A549 (cell line): ENCODE data around the gene TPRN. TPM values are rescaled to one million over a fixed set of nuclear protein-coding genes. Genes with fewer than 3 reads are reported as not detected.

Experiments
- ATAC-seq, 2 experiments: fragments of 200-7000 bp in 1 of 2; fragments of >200 bp in 1 of 2; cut with Nextera tagmentation in 1 of 2; cut with Tn5 transposase in 1 of 2; 3 replicates each; pipeline versions ENCODE4 v1.8.0 to v1.9.1; 2018 to 2020; ENCODE audit warnings: mild to moderate bottlenecking in 1 of 2, moderate library complexity in 1 of 2
- CTCF ChIA-PET: fragments of 300-600 bp; sonication (Branson Sonifier 250); formaldehyde crosslinking; extraction: SDS; loops from one replicate; lab custom pipeline; 2021; ENCODE audit warnings: antibody characterized with exemption, inconsistent platforms; lab: Yijun Ruan, JAX
- POLR2A ChIA-PET: fragments of 350-600 bp; formaldehyde crosslinking; extraction: SDS; loops from one replicate; lab custom pipeline; 2021; ENCODE audit warnings: antibody characterized with exemption, inconsistent platforms; lab: Yijun Ruan, JAX
- DNase-seq, 2 experiments: peaks; one replicate each; pipeline versions ENCODE4 v3.0.0 to v3.0.0-alpha.2; 2011 to 2016; ENCODE audit warnings: low read depth in 1 of 2, low spot score in 1 of 2
- FAIRE-seq: peaks from 2 replicates; lab custom pipeline; 2011; peaks lifted over from hg19 to GRCh38; lab: Jason Lieb, UNC
- H3K27ac ChIP-seq, 2 experiments: fragments of >200 bp; sonication (Bioruptor Twin); formaldehyde crosslinking; 3 replicates each; pipeline ENCODE4 v1.5.1; 2016 to 2017
- H3K4me1 ChIP-seq: fragments of >200 bp; sonication (Bioruptor Twin); formaldehyde crosslinking; 3 replicates; pipeline ENCODE4 v1.6.1; 2016
- H3K4me2 ChIP-seq: fragments of >200 bp; sonication (Bioruptor Twin); formaldehyde crosslinking; 3 replicates; pipeline ENCODE4 v1.6.1; 2016
- H3K4me3 ChIP-seq: fragments of >200 bp; sonication (Bioruptor Twin); formaldehyde crosslinking; 3 replicates; pipeline ENCODE4 v1.5.1; 2016
- H3K9me3 ChIP-seq: fragments of >200 bp; sonication (Bioruptor Twin); formaldehyde crosslinking; 3 replicates; pipeline ENCODE4 v1.6.1; 2016
- CHD4 ChIP-seq: fragments of 200-600 bp; sonication (generic); IDR thresholded peaks from 2 replicates; pipeline ENCODE4 v1.6.1; 2016; ENCODE audit warnings: antibody characterized with exemption, mild to moderate bottlenecking, borderline replicate concordance
- EHF ChIP-seq: fragments of 250-450 bp; sonication (Bioruptor Pico); IDR thresholded peaks from 2 replicates; pipeline ENCODE4 v1.5.0; 2020; ENCODE audit warnings: mild to moderate bottlenecking
- ESRRA ChIP-seq: fragments of 150-350 bp; IDR thresholded peaks from 2 replicates; pipeline ENCODE4 v1.6.1; 2014; ENCODE audit warnings: mild to moderate bottlenecking, low read length, borderline replicate concordance
- FOSB ChIP-seq: fragments of 250-450 bp; sonication (Bioruptor Pico); IDR thresholded peaks from 2 replicates; pipeline ENCODE4 v1.5.0; 2020; ENCODE audit warnings: mild to moderate bottlenecking, moderate library complexity
- FOXS1 ChIP-seq: fragments of 250-450 bp; sonication (Bioruptor Pico); IDR thresholded peaks from 2 replicates; pipeline ENCODE4 v1.5.0; 2020; ENCODE audit warnings: mild to moderate bottlenecking, moderate library complexity
- HEYL ChIP-seq: fragments of 250-450 bp; sonication (Bioruptor Pico); IDR thresholded peaks from 2 replicates; pipeline ENCODE4 v1.8.0; 2021; ENCODE audit warnings: mild to moderate bottlenecking, moderate library complexity
- HOXA7 ChIP-seq: fragments of 250-450 bp; sonication (Bioruptor Pico); IDR thresholded peaks from 2 replicates; pipeline ENCODE4 v1.5.0; 2020; ENCODE audit warnings: mild to moderate bottlenecking, moderate library complexity
- JUNB ChIP-seq: fragments of >200 bp; sonication (Bioruptor Twin); formaldehyde crosslinking; IDR thresholded peaks from 2 replicates; pipeline ENCODE4 v1.6.1; 2016
- MAFK ChIP-seq: fragments of 450-650 bp; IDR thresholded peaks from 2 replicates; pipeline ENCODE4 v1.6.1; 2014; ENCODE audit not compliant: partially characterized antibody
- MYC ChIP-seq: IDR thresholded peaks from 2 replicates; pipeline ENCODE4 v1.6.1; 2012; ENCODE audit warnings: mild to moderate bottlenecking, inconsistent platforms, low read length, improper control_type of control experiment, borderline replicate concordance
- NR3C1 ChIP-seq: fragments of >200 bp; sonication (Bioruptor Twin); formaldehyde crosslinking; IDR thresholded peaks from 3 replicates; pipeline ENCODE4 v1.6.1; 2017
- RNF2 ChIP-seq: fragments of 200-600 bp; sonication (generic); IDR thresholded peaks from 2 replicates; pipeline ENCODE4 v1.6.1; 2016; ENCODE audit warnings: low read depth, mild to moderate bottlenecking, antibody characterized with exemption, moderate library complexity, borderline replicate concordance
- SMC3 ChIP-seq: fragments of >200 bp; sonication (Bioruptor Twin); formaldehyde crosslinking; IDR thresholded peaks from 3 replicates; pipeline ENCODE4 v1.6.1; 2018; ENCODE audit warnings: inconsistent platforms
- ZC3H11A ChIP-seq: fragments of 450-650 bp; IDR thresholded peaks from 2 replicates; pipeline ENCODE4 v1.6.1; 2014; ENCODE audit warnings: antibody characterized with exemption, mild to moderate bottlenecking
- WGBS: methylation state at CpG from one replicate; pipeline ENCODE4 v1.1.6; 2017; ENCODE audit errors: missing lambda C conversion rate; 5-methylcytosine and 5-hydroxymethylcytosine counted together
- polyA plus RNA-seq, 4 experiments: library from polyadenylated mRNA; depleted of rRNA in 3 of 4; stranded (reverse); fragments of >200 nt; fragmentation: RNase III in 1 of 4; extraction: RNeasy Plus Mini Kit Qiagen cat#74134 plus additional on column Dnase treatment in 1 of 4; gene quantifications; 2 replicates in 3 of 4; 3 replicates in 1 of 4; pipeline ENCODE4 v1.2.3, GENCODE V29; 2011 to 2017
- TF ChIP-seq, protein P1 (sequence below): fragments of >200 bp; sonication (Bioruptor Twin); formaldehyde crosslinking; IDR thresholded peaks from 3 replicates; pipeline ENCODE4 v1.5.1; 2016
- TF ChIP-seq, protein P2 (sequence below): fragments of >200 bp; sonication (Bioruptor Twin); formaldehyde crosslinking; IDR thresholded peaks from 3 replicates; pipeline ENCODE4 v1.6.1; 2016
- TF ChIP-seq, protein P3 (sequence below): fragments of 250-450 bp; sonication (Bioruptor Pico); IDR thresholded peaks from 2 replicates; pipeline ENCODE4 v1.5.0; 2020; ENCODE audit warnings: low read depth, mild to moderate bottlenecking, moderate library complexity
- TF ChIP-seq, protein P4 (sequence below): fragments of 250-450 bp; sonication (Bioruptor Pico); IDR thresholded peaks from 2 replicates; pipeline ENCODE4 v1.5.0; 2021; ENCODE audit warnings: mild to moderate bottlenecking, moderate library complexity, borderline replicate concordance
- TF ChIP-seq, protein P5 (sequence below): IDR thresholded peaks from 2 replicates; pipeline ENCODE4 v1.6.1; 2012; ENCODE audit warnings: low read depth, borderline replicate concordance
- TF ChIP-seq, protein P6 (sequence below): IDR thresholded peaks from 2 replicates; pipeline ENCODE4 v1.6.1; 2012

TPRN gene
- polyA plus RNA-seq, 2 of the 4 experiments (the other 2 are of a cell fraction), result 2.1 to 6.5 TPM

DNA sequence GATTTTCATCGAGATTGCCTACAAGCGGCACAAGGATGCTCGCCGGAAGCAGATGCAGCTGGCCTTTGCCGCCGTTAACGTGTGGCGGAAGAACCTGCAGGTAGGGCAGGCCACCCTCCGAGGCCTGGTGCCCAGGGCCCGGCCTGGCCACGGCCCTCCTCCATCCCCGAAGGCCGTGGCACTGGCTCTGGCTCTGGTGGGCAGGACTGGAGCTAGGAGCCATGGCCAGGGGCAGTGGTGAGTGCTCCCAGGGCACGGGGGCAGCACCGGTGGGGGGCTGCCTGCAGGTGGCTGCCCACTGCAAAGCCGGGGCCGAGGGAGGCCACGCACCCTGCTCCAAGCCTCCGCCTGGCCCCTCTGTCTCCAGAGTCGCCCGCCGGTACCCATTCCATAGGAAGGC is 36.7 kb downstream of the TPRN start:
- WGBS, result 88% methylated on average over 13 of the region's 22 CpGs
- no peak for ATAC-seq
- TF ChIP-seq EHF, result no peak
- TF ChIP-seq, protein P1, sequence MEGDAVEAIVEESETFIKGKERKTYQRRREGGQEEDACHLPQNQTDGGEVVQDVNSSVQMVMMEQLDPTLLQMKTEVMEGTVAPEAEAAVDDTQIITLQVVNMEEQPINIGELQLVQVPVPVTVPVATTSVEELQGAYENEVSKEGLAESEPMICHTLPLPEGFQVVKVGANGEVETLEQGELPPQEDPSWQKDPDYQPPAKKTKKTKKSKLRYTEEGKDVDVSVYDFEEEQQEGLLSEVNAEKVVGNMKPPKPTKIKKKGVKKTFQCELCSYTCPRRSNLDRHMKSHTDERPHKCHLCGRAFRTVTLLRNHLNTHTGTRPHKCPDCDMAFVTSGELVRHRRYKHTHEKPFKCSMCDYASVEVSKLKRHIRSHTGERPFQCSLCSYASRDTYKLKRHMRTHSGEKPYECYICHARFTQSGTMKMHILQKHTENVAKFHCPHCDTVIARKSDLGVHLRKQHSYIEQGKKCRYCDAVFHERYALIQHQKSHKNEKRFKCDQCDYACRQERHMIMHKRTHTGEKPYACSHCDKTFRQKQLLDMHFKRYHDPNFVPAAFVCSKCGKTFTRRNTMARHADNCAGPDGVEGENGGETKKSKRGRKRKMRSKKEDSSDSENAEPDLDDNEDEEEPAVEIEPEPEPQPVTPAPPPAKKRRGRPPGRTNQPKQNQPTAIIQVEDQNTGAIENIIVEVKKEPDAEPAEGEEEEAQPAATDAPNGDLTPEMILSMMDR, result no peak
- no peak for TF ChIP-seq HEYL (CRISPR knock-in tag)
- no peak for TF ChIP-seq RNF2
- no peak for TF ChIP-seq CHD4
- no peak for TF ChIP-seq ZC3H11A
- TF ChIP-seq FOSB (CRISPR knock-in tag), result no peak
- TF ChIP-seq ESRRA, result no peak
- no peak for TF ChIP-seq NR3C1
- TF ChIP-seq, protein P2, sequence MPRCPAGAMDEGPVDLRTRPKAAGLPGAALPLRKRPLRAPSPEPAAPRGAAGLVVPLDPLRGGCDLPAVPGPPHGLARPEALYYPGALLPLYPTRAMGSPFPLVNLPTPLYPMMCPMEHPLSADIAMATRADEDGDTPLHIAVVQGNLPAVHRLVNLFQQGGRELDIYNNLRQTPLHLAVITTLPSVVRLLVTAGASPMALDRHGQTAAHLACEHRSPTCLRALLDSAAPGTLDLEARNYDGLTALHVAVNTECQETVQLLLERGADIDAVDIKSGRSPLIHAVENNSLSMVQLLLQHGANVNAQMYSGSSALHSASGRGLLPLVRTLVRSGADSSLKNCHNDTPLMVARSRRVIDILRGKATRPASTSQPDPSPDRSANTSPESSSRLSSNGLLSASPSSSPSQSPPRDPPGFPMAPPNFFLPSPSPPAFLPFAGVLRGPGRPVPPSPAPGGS, result no peak
- TF ChIP-seq MYC, result no peak
- TF ChIP-seq JUNB, result no peak
- no peak for TF ChIP-seq SMC3
- TF ChIP-seq, protein P3, sequence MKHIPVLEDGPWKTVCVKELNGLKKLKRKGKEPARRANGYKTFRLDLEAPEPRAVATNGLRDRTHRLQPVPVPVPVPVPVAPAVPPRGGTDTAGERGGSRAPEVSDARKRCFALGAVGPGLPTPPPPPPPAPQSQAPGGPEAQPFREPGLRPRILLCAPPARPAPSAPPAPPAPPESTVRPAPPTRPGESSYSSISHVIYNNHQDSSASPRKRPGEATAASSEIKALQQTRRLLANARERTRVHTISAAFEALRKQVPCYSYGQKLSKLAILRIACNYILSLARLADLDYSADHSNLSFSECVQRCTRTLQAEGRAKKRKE, result no peak
- TF ChIP-seq, protein P4, sequence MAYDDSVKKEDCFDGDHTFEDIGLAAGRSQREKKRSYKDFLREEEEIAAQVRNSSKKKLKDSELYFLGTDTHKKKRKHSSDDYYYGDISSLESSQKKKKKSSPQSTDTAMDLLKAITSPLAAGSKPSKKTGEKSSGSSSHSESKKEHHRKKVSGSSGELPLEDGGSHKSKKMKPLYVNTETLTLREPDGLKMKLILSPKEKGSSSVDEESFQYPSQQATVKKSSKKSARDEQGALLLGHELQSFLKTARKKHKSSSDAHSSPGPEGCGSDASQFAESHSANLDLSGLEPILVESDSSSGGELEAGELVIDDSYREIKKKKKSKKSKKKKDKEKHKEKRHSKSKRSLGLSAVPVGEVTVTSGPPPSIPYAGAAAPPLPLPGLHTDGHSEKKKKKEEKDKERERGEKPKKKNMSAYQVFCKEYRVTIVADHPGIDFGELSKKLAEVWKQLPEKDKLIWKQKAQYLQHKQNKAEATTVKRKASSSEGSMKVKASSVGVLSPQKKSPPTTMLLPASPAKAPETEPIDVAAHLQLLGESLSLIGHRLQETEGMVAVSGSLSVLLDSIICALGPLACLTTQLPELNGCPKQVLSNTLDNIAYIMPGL (CRISPR knock-in tag), result no peak
- TF ChIP-seq HOXA7, result no peak
- TF ChIP-seq, protein P5, sequence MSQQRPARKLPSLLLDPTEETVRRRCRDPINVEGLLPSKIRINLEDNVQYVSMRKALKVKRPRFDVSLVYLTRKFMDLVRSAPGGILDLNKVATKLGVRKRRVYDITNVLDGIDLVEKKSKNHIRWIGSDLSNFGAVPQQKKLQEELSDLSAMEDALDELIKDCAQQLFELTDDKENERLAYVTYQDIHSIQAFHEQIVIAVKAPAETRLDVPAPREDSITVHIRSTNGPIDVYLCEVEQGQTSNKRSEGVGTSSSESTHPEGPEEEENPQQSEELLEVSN, result no peak
- TF ChIP-seq, protein P6, sequence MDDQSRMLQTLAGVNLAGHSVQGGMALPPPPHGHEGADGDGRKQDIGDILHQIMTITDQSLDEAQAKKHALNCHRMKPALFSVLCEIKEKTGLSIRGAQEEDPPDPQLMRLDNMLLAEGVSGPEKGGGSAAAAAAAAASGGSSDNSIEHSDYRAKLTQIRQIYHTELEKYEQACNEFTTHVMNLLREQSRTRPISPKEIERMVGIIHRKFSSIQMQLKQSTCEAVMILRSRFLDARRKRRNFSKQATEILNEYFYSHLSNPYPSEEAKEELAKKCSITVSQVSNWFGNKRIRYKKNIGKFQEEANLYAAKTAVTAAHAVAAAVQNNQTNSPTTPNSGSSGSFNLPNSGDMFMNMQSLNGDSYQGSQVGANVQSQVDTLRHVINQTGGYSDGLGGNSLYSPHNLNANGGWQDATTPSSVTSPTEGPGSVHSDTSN, result no peak
- TF ChIP-seq MAFK, result no peak
- no peak for TF ChIP-seq FOXS1
- H3K4me2 ChIP-seq, result peak overlapping the region; percentile 76; the same call in 2 of the 3 replicates
- CTCF ChIA-PET, result interaction anchor here (0.6 to 7.4 kb wide), 7 partner anchors 7 to 73 kb away, joined by 3 to 57 read pairs (median 6); partner anchors contain the start of genes LRRC26, RNF224, SSNA1 and TMEM210
- POLR2A ChIA-PET, result interaction anchor here (1.0 kb wide), 1 partner anchor 41 kb away, joined by 4 read pairs; no protein-coding TSS in a partner anchor
- no peak overlapping the region for H3K4me3 ChIP-seq
- no peak overlapping the region; a peak in 1 of 6 replicates for H3K27ac ChIP-seq
- no peak for DNase-seq
- H3K4me1 ChIP-seq, result peaks cover 38% of the 10 kb centered on the region
- FAIRE-seq, result no peak
- H3K9me3 ChIP-seq, result no peaks in the 10 kb centered on the region
